NCI-H526 (cell line): ENCODE results near the gene UBAP1L.
A peak's percentile ranks its signal among the peaks of the same experiment; 100 is the strongest.

Experiments
- DNase-seq, 2 experiments: peaks; one replicate each; lab custom pipeline; 2025; lab: John Stamatoyannopoulos, UW

UBAP1L gene

GRCh38 chr15:65066635-65067316 is 48.2 kb downstream of the UBAP1L start:
- DNase-seq: no peak

- DNase-seq: no peak
These were observed 48.9 kb downstream of the UBAP1L start for GRCh38 chr15:65066001-65066634.

- DNase-seq: no peak
These were observed 52.3 kb downstream of the UBAP1L start for GRCh38 chr15:65062726-65063125.

GRCh38 chr15:65062061-65062460 is 52.9 kb downstream of the UBAP1L start:
- DNase-seq: no peak

GRCh38 chr15:65060641-65061397 is 54.2 kb downstream of the UBAP1L start:
- DNase-seq: no peak

- DNase-seq: no peak
These were observed 54.9 kb downstream of the UBAP1L start for GRCh38 chr15:65059931-65060596.

- DNase-seq: no peak
These were observed 55.6 kb downstream of the UBAP1L start for GRCh38 chr15:65059369-65059750.

GRCh38 chr15:65058394-65059368 is 56.3 kb downstream of the UBAP1L start:
- DNase-seq: no peak

GRCh38 chr15:65057549-65057940 is 57.5 kb downstream of the UBAP1L start:
- no peak for DNase-seq

- DNase-seq: no peak
These were observed 58.0 kb downstream of the UBAP1L start for GRCh38 chr15:65056868-65057548.

- DNase-seq: no peak
These were observed 58.9 kb downstream of the UBAP1L start for GRCh38 chr15:65056106-65056505.

- DNase-seq: no peak
These were observed 59.7 kb downstream of the UBAP1L start for GRCh38 chr15:65055201-65055870.

GRCh38 chr15:65054333-65055200 is 60.4 kb downstream of the UBAP1L start:
- peak in 1 of 2 experiments; percentile 80 for DNase-seq

GRCh38 chr15:65052956-65053355 is 62.0 kb downstream of the UBAP1L start:
- DNase-seq: no peak

GRCh38 chr15:65051266-65051665 is 63.7 kb downstream of the UBAP1L start:
- no peak for DNase-seq

GRCh38 chr15:65050270-65050669 is 64.7 kb downstream of the UBAP1L start:
- no peak for DNase-seq

- peak; percentile 94 to 98 for DNase-seq
These were observed 65.6 kb downstream of the UBAP1L start for GRCh38 chr15:65049418-65049840.

- no peak for DNase-seq
These were observed 66.8 kb downstream of the UBAP1L start for GRCh38 chr15:65048241-65048640.
